Prostate gland (tissue), 2 donors: ENCODE measurements around the gene TMEM235.

ENCODE experiments used
- POLR2A ChIP-seq: fragments of 450-650 bp; IDR thresholded peaks from one replicate; pipeline ENCODE4 v1.6.1; 2016; ENCODE audit warnings: antibody characterized with exemption, mild to moderate bottlenecking
- POLR2AphosphoS5 ChIP-seq: sonication (generic); formaldehyde crosslinking; IDR thresholded peaks from one replicate; pipeline ENCODE4 v1.6.1; 2017; ENCODE audit warnings: antibody characterized with exemption
- TF ChIP-seq, protein P1 (sequence below), 4 experiments: fragments of 200-600 bp in 2 of 4; fragments of 450-650 bp in 2 of 4; sonication (generic) in 2 of 4; IDR thresholded peaks; 1 replicate in 3 of 4; 2 replicates in 1 of 4; pipeline ENCODE4 v1.5.1; 2016 to 2019; ENCODE audit warnings: antibody characterized with exemption in 4 of 4, mild to moderate bottlenecking in 2 of 4, moderate library complexity in 2 of 4

DNA sequence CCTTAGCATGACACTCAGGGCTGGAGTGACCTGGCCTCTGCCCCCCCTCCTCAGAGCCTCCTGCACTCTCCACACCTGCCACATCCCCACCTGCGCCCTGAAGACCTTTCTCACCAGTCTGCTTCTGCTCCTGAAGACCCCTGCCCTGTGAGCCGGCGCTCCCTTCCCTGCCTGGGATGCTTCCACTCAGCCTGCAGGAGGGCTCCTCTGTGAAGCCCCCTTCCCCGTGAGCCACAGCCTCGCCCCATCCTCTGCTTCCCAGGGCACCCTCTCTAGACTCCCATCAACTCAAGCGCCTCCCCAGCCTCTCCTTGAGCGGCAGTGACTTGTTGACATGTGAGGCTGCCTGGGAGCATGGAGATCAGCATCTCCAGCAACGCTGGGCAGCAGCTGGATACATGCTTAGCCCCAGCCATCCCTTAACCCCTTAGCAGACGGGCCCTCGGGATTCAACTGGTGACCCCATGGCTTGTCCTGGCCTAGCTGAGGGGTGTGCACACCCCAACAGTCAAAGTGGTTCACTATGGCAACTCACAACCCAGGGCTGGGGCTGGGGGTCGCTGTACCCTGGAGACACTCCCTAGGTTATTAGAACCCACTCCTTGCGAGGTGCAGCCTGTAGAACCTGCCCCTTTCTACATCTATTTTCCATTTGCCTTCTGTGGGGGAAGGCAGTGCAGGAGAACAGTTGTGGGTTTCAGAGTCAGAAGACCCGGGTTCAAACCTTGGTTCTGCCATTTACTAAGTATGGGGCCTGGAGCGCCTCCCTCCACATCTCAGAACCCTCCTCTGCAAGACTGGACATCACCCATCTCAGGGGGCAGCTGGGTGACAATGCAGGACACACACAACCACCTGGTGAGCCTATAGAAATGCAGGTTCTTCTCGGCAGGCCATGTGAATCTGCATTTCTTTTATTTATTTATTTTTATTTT is 21.5 kb downstream of the TMEM235 start:
- TF ChIP-seq, protein P1, sequence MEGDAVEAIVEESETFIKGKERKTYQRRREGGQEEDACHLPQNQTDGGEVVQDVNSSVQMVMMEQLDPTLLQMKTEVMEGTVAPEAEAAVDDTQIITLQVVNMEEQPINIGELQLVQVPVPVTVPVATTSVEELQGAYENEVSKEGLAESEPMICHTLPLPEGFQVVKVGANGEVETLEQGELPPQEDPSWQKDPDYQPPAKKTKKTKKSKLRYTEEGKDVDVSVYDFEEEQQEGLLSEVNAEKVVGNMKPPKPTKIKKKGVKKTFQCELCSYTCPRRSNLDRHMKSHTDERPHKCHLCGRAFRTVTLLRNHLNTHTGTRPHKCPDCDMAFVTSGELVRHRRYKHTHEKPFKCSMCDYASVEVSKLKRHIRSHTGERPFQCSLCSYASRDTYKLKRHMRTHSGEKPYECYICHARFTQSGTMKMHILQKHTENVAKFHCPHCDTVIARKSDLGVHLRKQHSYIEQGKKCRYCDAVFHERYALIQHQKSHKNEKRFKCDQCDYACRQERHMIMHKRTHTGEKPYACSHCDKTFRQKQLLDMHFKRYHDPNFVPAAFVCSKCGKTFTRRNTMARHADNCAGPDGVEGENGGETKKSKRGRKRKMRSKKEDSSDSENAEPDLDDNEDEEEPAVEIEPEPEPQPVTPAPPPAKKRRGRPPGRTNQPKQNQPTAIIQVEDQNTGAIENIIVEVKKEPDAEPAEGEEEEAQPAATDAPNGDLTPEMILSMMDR (IDR thresholded peaks at IDR 0.05), result no peak
- TF ChIP-seq POLR2AphosphoS5, result no peak
- no peak for TF ChIP-seq POLR2A
